Testis (tissue), 2 donors: ENCODE measurements around the gene NUP205.

Experiments used
- CTCF ChIP-seq, 3 experiments: fragments of 450-650 bp in 2 of 3; fragments of 200-600 bp in 1 of 3; sonication (generic) in 1 of 3; IDR thresholded peaks; one replicate each; pipeline ENCODE4 v1.5.1; 2016 to 2019; ENCODE audit warnings: antibody characterized with exemption in 3 of 3, mild to moderate bottlenecking in 2 of 3, moderate library complexity in 1 of 3
- POLR2A ChIP-seq: fragments of 450-650 bp; IDR thresholded peaks from one replicate; pipeline ENCODE4 v1.6.1; 2017; ENCODE audit warnings: antibody characterized with exemption, mild to moderate bottlenecking, moderate library complexity

GRCh38 chr7:135508883-135509588, 48.7 kb upstream of the NUP205 start:
- no peak for TF ChIP-seq CTCF (IDR thresholded peaks at IDR 0.05)
- no peak for TF ChIP-seq POLR2A
